HepG2 (cell line): ENCODE results near the gene PITHD1. TPM values are rescaled to one million over a fixed set of nuclear protein-coding genes. Genes with fewer than 3 reads are reported as not detected.

Source experiments
- CEBPG ChIP-seq: IDR thresholded peaks from 2 replicates; pipeline ENCODE4 v1.6.1; 2016
- ETV6 ChIP-seq: sonication (generic); formaldehyde crosslinking; conservative IDR thresholded peaks from 2 replicates; pipeline ENCODE4 v1.4.0; 2020; ENCODE audit warnings: missing genetic modification reagents
- FIP1L1 ChIP-seq: fragments of 200-400 bp; formaldehyde crosslinking; IDR thresholded peaks from 2 replicates; pipeline ENCODE4 v1.6.1; 2018; ENCODE audit warnings: low read depth, mild to moderate bottlenecking, low read length, moderate library complexity, borderline replicate concordance; ENCODE audit not compliant: insufficient read depth
- FOXA1 ChIP-seq, 2 experiments: fragments of 450-650 bp in 1 of 2; sonication (generic) in 1 of 2; formaldehyde crosslinking in 1 of 2; IDR thresholded peaks; 2 replicates each; pipeline versions ENCODE4 v1.4.0 to v1.6.1; 2016 to 2020; ENCODE audit warnings: missing genetic modification reagents in 1 of 2
- GATAD1 ChIP-seq: IDR thresholded peaks from 2 replicates; pipeline ENCODE4 v1.6.1; 2016; ENCODE audit warnings: missing genetic modification reagents, missing compliant biosample characterization
- HNF1B ChIP-seq: sonication (generic); formaldehyde crosslinking; IDR thresholded peaks from 2 replicates; pipeline ENCODE4 v1.5.1; 2020; ENCODE audit warnings: mild to moderate bottlenecking, moderate library complexity, missing genetic modification reagents
- LRRFIP1 ChIP-seq: sonication (generic); formaldehyde crosslinking; conservative IDR thresholded peaks from 2 replicates; pipeline ENCODE4 v1.4.0; 2020; ENCODE audit warnings: missing genetic modification reagents
- MATR3 ChIP-seq: sonication (generic); formaldehyde crosslinking; IDR thresholded peaks from 2 replicates; pipeline ENCODE4 v1.4.0; 2020; ENCODE audit warnings: missing genetic modification reagents
- MTA3 ChIP-seq: sonication (generic); formaldehyde crosslinking; IDR thresholded peaks from 2 replicates; pipeline ENCODE4 v1.4.0; 2020; ENCODE audit warnings: missing genetic modification reagents
- NFYB ChIP-seq: sonication (generic); formaldehyde crosslinking; IDR thresholded peaks from 2 replicates; pipeline ENCODE4 v1.4.0; 2020; ENCODE audit warnings: missing genetic modification reagents
- NR2C2 ChIP-seq: sonication (generic); formaldehyde crosslinking; IDR thresholded peaks from 2 replicates; pipeline ENCODE4 v1.4.0; 2020; ENCODE audit warnings: missing genetic modification reagents, mild to moderate bottlenecking, moderate library complexity, borderline replicate concordance
- POGZ ChIP-seq: sonication (generic); formaldehyde crosslinking; IDR thresholded peaks from 2 replicates; pipeline ENCODE4 v1.4.0; 2020; ENCODE audit warnings: mild to moderate bottlenecking, missing genetic modification reagents
- POLR2AphosphoS5 ChIP-seq: IDR thresholded peaks from 2 replicates; pipeline ENCODE4 v1.6.1; 2012; ENCODE audit warnings: low read depth, low read length
- POLR2G ChIP-seq: fragments of 200-400 bp; formaldehyde crosslinking; IDR thresholded peaks from 2 replicates; pipeline ENCODE4 v1.6.1; 2018; ENCODE audit warnings: mild to moderate bottlenecking, low read depth, low read length, moderate library complexity
- SAFB2 ChIP-seq: sonication (generic); formaldehyde crosslinking; IDR thresholded peaks from 2 replicates; pipeline ENCODE4 v1.5.1; 2020; ENCODE audit warnings: missing genetic modification reagents, low read depth, mild to moderate bottlenecking, borderline replicate concordance
- SIN3A ChIP-seq: IDR thresholded peaks from 2 replicates; pipeline ENCODE4 v1.6.1; 2011; ENCODE audit warnings: low read depth, mild to moderate bottlenecking, control low read depth, low read length, borderline replicate concordance
- UBTF ChIP-seq: sonication (generic); formaldehyde crosslinking; IDR thresholded peaks from 2 replicates; pipeline ENCODE4 v1.4.0; 2020; ENCODE audit warnings: mild to moderate bottlenecking, missing genetic modification reagents
- ZBTB38 ChIP-seq: sonication (generic); formaldehyde crosslinking; IDR thresholded peaks from 2 replicates; pipeline ENCODE4 v1.5.1; 2020; ENCODE audit warnings: mild to moderate bottlenecking, missing genetic modification reagents
- ZFP82 ChIP-seq: sonication (generic); formaldehyde crosslinking; IDR thresholded peaks from 2 replicates; pipeline ENCODE4 v1.5.1; 2020; ENCODE audit warnings: mild to moderate bottlenecking, missing genetic modification reagents, borderline replicate concordance
- ZFP90 ChIP-seq: sonication (generic); formaldehyde crosslinking; IDR thresholded peaks from 2 replicates; pipeline ENCODE4 v1.8.0; 2022; ENCODE audit warnings: missing genetic modification reagents, mild to moderate bottlenecking, inconsistent platforms, borderline replicate concordance
- ZNF776 ChIP-seq: sonication (generic); formaldehyde crosslinking; IDR thresholded peaks from 2 replicates; pipeline ENCODE4 v1.4.0; 2020; ENCODE audit warnings: mild to moderate bottlenecking, missing genetic modification reagents
- ZZZ3 ChIP-seq: sonication (generic); formaldehyde crosslinking; IDR thresholded peaks from 2 replicates; pipeline ENCODE4 v1.4.0; 2020; ENCODE audit warnings: missing genetic modification reagents, mild to moderate bottlenecking, borderline replicate concordance
- polyA plus RNA-seq, 8 experiments: library from polyadenylated mRNA; depleted of rRNA in 3 of 8; stranded (reverse) in 7 of 8; unstranded in 1 of 8; fragments of >200 nt; fragmentation: Illumina TruSeq in 4 of 8; extraction: Trizol in 4 of 8; gene quantifications; 2 replicates each; pipeline versions ENCODE4 v1.2.1 to v1.2.3, GENCODE V29; 2011 to 2016; ENCODE audit warnings: low read depth in 4 of 8, missing spikeins in 1 of 8, mixed read lengths in 1 of 8; ENCODE audit not compliant: insufficient read depth in 1 of 8
- total RNA-seq, 5 experiments: library from RNA; depleted of rRNA; stranded (reverse); fragments of >200 nt; fragmentation: Illumina TruSeq; extraction: Trizol; gene quantifications; 2 replicates each; pipeline ENCODE4 v1.2.3, GENCODE V29; 2016; ENCODE audit warnings: low read depth in 1 of 5

Gene PITHD1
- total and polyA plus RNA-seq, 2 of the 13 experiments (the other 11 are each of a cell fraction or from before 2014, with no cell fraction given): 28.0 to 37.3 TPM

GRCh38 chr1:23743287-23744152 lies 34.7 kb upstream of the PITHD1 start, which contains the start of gene ELOA (continued):
- TF ChIP-seq LRRFIP1: no peak
- TF ChIP-seq NR2C2 (CRISPR knock-in tag): peak; percentile 54; the same call in 1 of the 2 replicates
- TF ChIP-seq ZZZ3 (CRISPR knock-in tag): peak; percentile 84; the same call in 1 of the 2 replicates
- TF ChIP-seq HNF1B (CRISPR knock-in tag): no peak
- TF ChIP-seq NFYB (CRISPR knock-in tag): no peak
- 0 out of 2 replicates have a peak, but pooled peaks have one; percentile 6 for TF ChIP-seq CEBPG
- TF ChIP-seq UBTF (CRISPR knock-in tag): peak; percentile 93
- TF ChIP-seq MTA3: no peak
- TF ChIP-seq ZBTB38 (CRISPR knock-in tag): peak; percentile 46; the same call in 1 of the 2 replicates
- no peak for TF ChIP-seq MATR3 (CRISPR knock-in tag)
- TF ChIP-seq GATAD1 (CRISPR knock-in tag): peak; percentile 91
- no peak for TF ChIP-seq FOXA1 (IDR thresholded peaks at IDR 0.05)
- TF ChIP-seq FOXA1 (CRISPR knock-in tag; IDR thresholded peaks at IDR 0.05): peak; percentile 27; the same call in 1 of the 2 replicates
- peak; percentile 31; the same call in 1 of the 2 replicates for TF ChIP-seq POGZ (CRISPR knock-in tag)
- TF ChIP-seq POLR2G: peak; percentile 94
- 0 out of 2 replicates have a peak, but pooled peaks have one; percentile 30 for TF ChIP-seq SAFB2 (CRISPR knock-in tag)
- no peak for TF ChIP-seq FIP1L1
- TF ChIP-seq SIN3A: peak; percentile 59; the same call in 1 of the 2 replicates
- TF ChIP-seq ZNF776 (CRISPR knock-in tag): peak; percentile 93
- no peak; the same call in 1 of the 2 replicates for TF ChIP-seq ZFP90 (CRISPR knock-in tag)
- peak; percentile 83; the same call in 1 of the 2 replicates for TF ChIP-seq ZFP82
- TF ChIP-seq POLR2AphosphoS5: peak; percentile 84
- TF ChIP-seq ETV6 (CRISPR knock-in tag): 0 out of 2 replicates have a peak, but pooled peaks have one; percentile 32
